H1 (cell line): ENCODE data around the gene TIMP3. TPM values are rescaled to one million over a fixed set of nuclear protein-coding genes. Genes with fewer than 3 reads are reported as not detected.

Source experiments
- CTCF ChIA-PET: fragments of 300-600 bp; sonication (Branson Sonifier 250); formaldehyde crosslinking; loops from one replicate; lab custom pipeline; 2021; ENCODE audit not compliant: partially characterized antibody; lab: Charles Lee
- POLR2A ChIA-PET: fragments of 300-600 bp; sonication (Branson Sonifier 250); formaldehyde crosslinking; loops from one replicate; lab custom pipeline; 2021; ENCODE audit warnings: inconsistent platforms; ENCODE audit not compliant: partially characterized antibody; lab: Charles Lee
- DNase-seq, 2 experiments: peaks; one replicate each; pipeline versions ENCODE4 v3.0.0 to v3.0.0-alpha.2; 2010 to 2022; ENCODE audit warnings: low spot score in 2 of 2, low read depth in 1 of 2, mixed read lengths in 1 of 2
- FAIRE-seq: peaks from 2 replicates; lab custom pipeline; 2011; peaks lifted over from hg19 to GRCh38; lab: Jason Lieb, UNC
- H2AFZ ChIP-seq: 2 replicates; pipeline ENCODE4 v1.8.1; 2012; ENCODE audit warnings: low read length, inconsistent platforms
- H2AK5ac ChIP-seq: 2 replicates; pipeline ENCODE4 v1.6.1; 2013; ENCODE audit warnings: low read depth, low read length
- H2BK120ac ChIP-seq: replicated peaks from 2 replicates; pipeline ENCODE3; 2013; ENCODE audit warnings: low read depth, low read length, inconsistent platforms
- H2BK12ac ChIP-seq: 2 replicates; pipeline ENCODE4 v1.6.1; 2013; ENCODE audit warnings: low read depth, low read length
- H2BK15ac ChIP-seq: 2 replicates; pipeline ENCODE4 v1.6.1; 2013; ENCODE audit warnings: low read length
- H2BK20ac ChIP-seq: 2 replicates; pipeline ENCODE4 v1.6.1; 2013; ENCODE audit warnings: low read length
- H2BK5ac ChIP-seq: 2 replicates; pipeline ENCODE4 v1.6.1; 2013; ENCODE audit warnings: low read depth, low read length
- H3K14ac ChIP-seq: 2 replicates; pipeline ENCODE4 v1.6.1; 2013; ENCODE audit warnings: inconsistent platforms; ENCODE audit not compliant: insufficient read length
- H3K18ac ChIP-seq: 2 replicates; pipeline ENCODE4 v1.6.1; 2013; ENCODE audit warnings: low read length; ENCODE audit errors: extremely low read depth
- H3K23ac ChIP-seq: 2 replicates; pipeline ENCODE4 v1.6.1; 2013; ENCODE audit warnings: inconsistent platforms; ENCODE audit not compliant: insufficient read length
- H3K23me2 ChIP-seq: 2 replicates; pipeline ENCODE4 v1.6.1; 2013; ENCODE audit warnings: low read depth, low read length
- H3K27ac ChIP-seq: 2 replicates; pipeline ENCODE4 v1.6.1; 2011; ENCODE audit warnings: low read depth, low read length, inconsistent platforms
- H3K27me3 ChIP-seq, 4 experiments: replicated peaks in 1 of 4; 1 replicate in 1 of 4; 2 replicates in 3 of 4; pipeline versions ENCODE4 v1.6.1 to v1.8.1; 2011 to 2013; ENCODE audit warnings: low read length in 3 of 4, mild to moderate bottlenecking in 3 of 4, inconsistent platforms in 2 of 4, mixed read lengths in 2 of 4, moderate library complexity in 1 of 4; ENCODE audit not compliant: control insufficient read depth in 3 of 4, insufficient read depth in 3 of 4; ENCODE audit errors: extremely low read depth in 1 of 4
- H3K36me3 ChIP-seq, 4 experiments: 2 replicates each; pipeline versions ENCODE4 v1.6.1 to v1.8.1; 2011 to 2013; ENCODE audit warnings: mild to moderate bottlenecking in 4 of 4, low read length in 3 of 4, moderate library complexity in 2 of 4, control low read depth in 1 of 4, inconsistent platforms in 1 of 4; ENCODE audit not compliant: insufficient read depth in 4 of 4, control insufficient read depth in 2 of 4
- H3K4ac ChIP-seq: replicated peaks from 2 replicates; pipeline ENCODE3; 2013; ENCODE audit warnings: low read length, low read depth, mixed read lengths, inconsistent platforms; ENCODE audit not compliant: insufficient read length
- H3K4me1 ChIP-seq, 4 experiments: replicated peaks in 1 of 4; 1 replicate in 1 of 4; 2 replicates in 3 of 4; pipeline versions ENCODE4 v1.6.1 to v1.8.1; 2011 to 2013; ENCODE audit warnings: low read length in 3 of 4, inconsistent platforms in 2 of 4, mixed read lengths in 1 of 4; ENCODE audit not compliant: insufficient read depth in 4 of 4, control insufficient read depth in 3 of 4
- H3K4me2 ChIP-seq, 2 experiments: 2 replicates each; pipeline versions ENCODE4 v1.6.1 to v1.8.1; 2011 to 2013; ENCODE audit warnings: low read depth in 2 of 2, low read length in 2 of 2, control low read depth in 1 of 2, inconsistent platforms in 1 of 2, mild to moderate bottlenecking in 1 of 2; ENCODE audit not compliant: insufficient read depth in 1 of 2
- H3K4me3 ChIP-seq, 4 experiments: fragments of 200-600, 300-600 bp in 1 of 4; sonication (generic), shearing (Covaris generic), sonication (Bioruptor Twin) in 1 of 4; 2 replicates each; pipeline versions ENCODE4 v1.5.1 to v1.8.1; 2011 to 2016; ENCODE audit warnings: low read length in 4 of 4, low read depth in 3 of 4, control low read depth in 2 of 4, inconsistent platforms in 2 of 4, mild to moderate bottlenecking in 2 of 4, mixed read lengths in 1 of 4, moderate library complexity in 1 of 4; ENCODE audit not compliant: insufficient read depth in 2 of 4; ENCODE audit errors: extremely low read depth in 1 of 4
- H3K56ac ChIP-seq: replicated peaks from 2 replicates; pipeline ENCODE3; 2013; ENCODE audit warnings: low read depth, mild to moderate bottlenecking, mixed read lengths, low read length, inconsistent platforms; ENCODE audit not compliant: insufficient read length
- H3K79me1 ChIP-seq: 2 replicates; pipeline ENCODE4 v1.6.1; 2013; ENCODE audit warnings: low read depth, low read length, control low read depth
- H3K79me2 ChIP-seq, 2 experiments: 2 replicates each; pipeline versions ENCODE4 v1.6.1 to v1.8.1; 2012 to 2013; ENCODE audit warnings: low read length in 2 of 2, mild to moderate bottlenecking in 2 of 2, inconsistent platforms in 1 of 2; ENCODE audit not compliant: insufficient read depth in 2 of 2, control insufficient read depth in 1 of 2
- H3K9ac ChIP-seq, 4 experiments: replicated peaks in 1 of 4; 1 replicate in 1 of 4; 2 replicates in 3 of 4; pipeline versions ENCODE4 v1.6.1 to v1.8.1; 2011 to 2013; ENCODE audit warnings: low read depth in 3 of 4, low read length in 3 of 4, control low read depth in 2 of 4, mild to moderate bottlenecking in 2 of 4, moderate library complexity in 2 of 4, inconsistent platforms in 1 of 4; ENCODE audit errors: extremely low read depth in 1 of 4
- H3K9me3 ChIP-seq, 2 experiments: 2 replicates each; pipeline versions ENCODE4 v1.6.1 to v1.8.1; 2012 to 2013; ENCODE audit warnings: mild to moderate bottlenecking in 2 of 2, moderate library complexity in 2 of 2, control low read depth in 1 of 2, inconsistent platforms in 1 of 2, low read depth in 1 of 2, low read length in 1 of 2, mixed read lengths in 1 of 2; ENCODE audit not compliant: insufficient read depth in 2 of 2
- H4K20me1 ChIP-seq, 2 experiments: replicated peaks in 1 of 2; 2 replicates each; pipeline versions ENCODE3 to v1.8.1; 2011 to 2013; ENCODE audit warnings: inconsistent platforms in 2 of 2, low read length in 2 of 2, mild to moderate bottlenecking in 1 of 2; ENCODE audit not compliant: insufficient read depth in 2 of 2, control insufficient read depth in 1 of 2
- H4K5ac ChIP-seq: 2 replicates; pipeline ENCODE4 v1.6.1; 2013; ENCODE audit warnings: low read length, low read depth, mixed read lengths, inconsistent platforms; ENCODE audit not compliant: insufficient read length
- H4K8ac ChIP-seq: 2 replicates; pipeline ENCODE4 v1.8.0; 2013; ENCODE audit warnings: mild to moderate bottlenecking, moderate library complexity, low read length, inconsistent platforms; ENCODE audit not compliant: insufficient read depth; ENCODE audit errors: extremely low read depth
- H4K91ac ChIP-seq: replicated peaks from 2 replicates; pipeline ENCODE3; 2013; ENCODE audit warnings: low read length, mixed read lengths, inconsistent platforms; ENCODE audit not compliant: insufficient read length
- CBX5 ChIP-seq: fragments of 300-800, 300-1000 bp; sonication (generic); IDR thresholded peaks from 2 replicates; pipeline ENCODE4 v1.7.1; 2016; ENCODE audit warnings: antibody characterized with exemption, low read length, low read depth
- CBX8 ChIP-seq: fragments of 300-800, 300-1000 bp; sonication (generic); IDR thresholded peaks from 2 replicates; pipeline ENCODE4 v1.7.1; 2016; ENCODE audit warnings: low read depth, low read length, borderline replicate concordance
- CHD2 ChIP-seq: IDR thresholded peaks from 2 replicates; pipeline ENCODE4 v1.6.1; 2012; ENCODE audit warnings: low read length, improper control_type of control experiment
- GTF2F1 ChIP-seq: IDR thresholded peaks from 2 replicates; pipeline ENCODE4 v1.6.1; 2012; ENCODE audit warnings: low read depth, low read length, improper control_type of control experiment, borderline replicate concordance
- KDM4A ChIP-seq: IDR thresholded peaks from one replicate; pipeline ENCODE4 v1.7.1; 2012; ENCODE audit warnings: low read depth, mild to moderate bottlenecking, moderate library complexity, low read length, inconsistent platforms; ENCODE audit not compliant: severe bottlenecking
- MAFK ChIP-seq: IDR thresholded peaks from 2 replicates; pipeline ENCODE4 v1.6.1; 2012; ENCODE audit warnings: low read depth, mild to moderate bottlenecking, improper control_type of control experiment, low read length
- NRF1 ChIP-seq: IDR thresholded peaks from 2 replicates; pipeline ENCODE4 v1.6.1; 2011; ENCODE audit warnings: mild to moderate bottlenecking, low read depth, low read length, improper control_type of control experiment
- POLR2A ChIP-seq, 2 experiments: IDR thresholded peaks; 1 replicate in 1 of 2; 2 replicates in 1 of 2; pipeline ENCODE4 v1.6.1; 2011; ENCODE audit warnings: low read depth in 2 of 2, low read length in 2 of 2, mild to moderate bottlenecking in 2 of 2; ENCODE audit errors: control extremely low read depth in 1 of 2
- POU5F1 ChIP-seq: IDR thresholded peaks from 2 replicates; pipeline ENCODE4 v1.6.1; 2011; ENCODE audit warnings: low read depth, mild to moderate bottlenecking, low read length, moderate library complexity
- RFX5 ChIP-seq: IDR thresholded peaks from 2 replicates; pipeline ENCODE4 v1.6.1; 2011; ENCODE audit warnings: low read depth, low read length, improper control_type of control experiment, borderline replicate concordance
- RXRA ChIP-seq: IDR thresholded peaks from 2 replicates; pipeline ENCODE4 v1.6.1; 2011; ENCODE audit warnings: low read depth, mild to moderate bottlenecking, low read length, moderate library complexity; ENCODE audit not compliant: insufficient read depth
- SP2 ChIP-seq: IDR thresholded peaks from 2 replicates; pipeline ENCODE4 v1.6.1; 2012; ENCODE audit warnings: mild to moderate bottlenecking, low read length, inconsistent platforms
- TCF12 ChIP-seq: IDR thresholded peaks from 2 replicates; pipeline ENCODE4 v1.6.1; 2011; ENCODE audit warnings: low read depth, mild to moderate bottlenecking, low read length
- ZNF274 ChIP-seq: IDR thresholded peaks from 2 replicates; pipeline ENCODE4 v1.7.0; 2012; ENCODE audit warnings: low read length, borderline replicate concordance; ENCODE audit errors: extremely low read depth
- WGBS, 2 experiments: shearing (Covaris generic) in 1 of 2; methylation state at CpG; one replicate each; pipeline versions ENCODE4 v1.1.6 to v1.1.7; 2013 to 2015; ENCODE audit warnings: low lambda C conversion rate in 2 of 2, mixed read lengths in 2 of 2, inconsistent platforms in 1 of 2, low coverage in 1 of 2, missing lambda C conversion rate in 1 of 2; ENCODE audit not compliant: insufficient replicate concordance in 2 of 2, insufficient coverage in 1 of 2, insufficient read length in 1 of 2; ENCODE audit errors: extremely low coverage in 1 of 2, missing lambda C conversion rate in 1 of 2; 5-methylcytosine and 5-hydroxymethylcytosine counted together
- polyA plus RNA-seq, 7 experiments: library from polyadenylated mRNA; depleted of rRNA in 3 of 7; stranded (reverse) in 5 of 7; unstranded in 2 of 7; fragments of >200 nt in 5 of 7; fragments of 200-250 nt in 2 of 7; gene quantifications; 1 replicate in 5 of 7; 2 replicates in 1 of 7; 4 replicates in 1 of 7; pipeline versions ENCODE4 v1.2.1 to v1.2.3, GENCODE V29; 2011 to 2013; ENCODE audit warnings: missing spikeins in 2 of 7, mixed read lengths in 2 of 7
- total RNA-seq: library from RNA; stranded (reverse); fragmentation: NEBNext Ultra II Directional; extraction: Animal tissue kit (Norgen Biotek cat#: 25700); gene quantifications from 2 replicates; pipeline ENCODE4 v1.2.1, GENCODE V29; 2021
- TF ChIP-seq, protein P1 (sequence below): IDR thresholded peaks from 2 replicates; pipeline ENCODE4 v1.6.1; 2011; ENCODE audit warnings: low read length, improper control_type of control experiment

TIMP3 gene
- total and polyA plus RNA-seq, 2 of the 8 experiments (the other 6 are each of a cell fraction or from before 2014, with no cell fraction given) = 1.3 to 4.7 TPM

DNA sequence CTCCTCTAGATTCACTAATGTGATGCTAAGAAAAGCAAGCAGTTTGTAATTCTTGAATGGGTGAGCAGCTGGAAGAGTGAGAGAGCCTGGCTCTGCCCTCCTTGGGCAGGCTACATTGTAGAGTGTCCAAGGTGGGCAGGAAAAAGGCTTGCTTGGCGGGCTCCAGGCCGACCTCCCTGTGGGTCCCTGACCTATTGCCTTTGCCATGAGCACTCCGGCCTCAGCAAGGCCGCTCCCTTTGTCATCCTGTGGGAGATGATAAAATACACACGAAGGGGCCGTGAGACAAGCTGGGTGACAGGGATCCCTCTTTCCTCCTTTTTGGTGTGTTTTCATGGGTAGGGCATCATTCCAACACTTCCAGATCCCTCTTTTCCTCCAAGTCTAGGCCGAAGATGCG lies 41.8 kb downstream of the TIMP3 start:
- DNase-seq = no peak
- Histone ChIP-seq H4K5ac (no peak overlapping the region), H4K8ac (no peak overlapping the region), H3K9ac (no peak overlapping the region), H4K20me1 (peaks cover 0 to 6% of the 10 kb centered on the region in 2 experiments), H2BK15ac (no peak overlapping the region), H3K4me2 (no peak overlapping the region), H3K36me3 (no peaks in the 10 kb centered on the region; a peak in 1 of 8 replicates), H3K14ac (no peak overlapping the region), H3K79me2 (no peaks in the 10 kb centered on the region; a peak in 1 of 4 replicates), H3K27me3 (no peaks in the 10 kb centered on the region), H2BK5ac (no peak overlapping the region), H3K4me1 (no peaks in the 10 kb centered on the region; a peak in 1 of 7 replicates), H2BK20ac (no peak overlapping the region), H3K9me3 (no peaks in the 10 kb centered on the region), H3K23me2 (no peaks in the 10 kb centered on the region), H3K27ac (no peak overlapping the region), H3K18ac (no peak overlapping the region), H3K23ac (no peak overlapping the region), H3K4ac (no peak overlapping the region), H2AK5ac (no peak overlapping the region), H2AFZ (no peak overlapping the region), H2BK12ac (no peak overlapping the region), H3K4me3 (no peak overlapping the region), H4K91ac (no peak overlapping the region), H3K56ac (no peak overlapping the region), H3K79me1 (no peaks in the 10 kb centered on the region), H2BK120ac (no peak overlapping the region)
- 90% methylated on average over 8 of the region's 8 CpGs; no CpG with 5 or more reads in 1 of the 2 experiments for WGBS, 2 experiments
- FAIRE-seq = no peak
- ChIA-PET POLR2A (no interaction called here), CTCF (no interaction called here)
- no peak for TF ChIP-seq SP2
- TF ChIP-seq CBX8 = no peak
- TF ChIP-seq GTF2F1 = no peak
- TF ChIP-seq RFX5 = no peak
- no peak for TF ChIP-seq RXRA
- TF ChIP-seq MAFK = no peak
- no peak for TF ChIP-seq CHD2
- TF ChIP-seq POU5F1 = no peak
- no peak for TF ChIP-seq POLR2A (IDR thresholded peaks at IDR 0.05; ENCODE audit: control extremely low read depth in 1 of 2, low read depth in 2 of 2, low read length in 2 of 2)
- no peak for TF ChIP-seq TCF12
- no peak for TF ChIP-seq NRF1
- TF ChIP-seq, protein P1, sequence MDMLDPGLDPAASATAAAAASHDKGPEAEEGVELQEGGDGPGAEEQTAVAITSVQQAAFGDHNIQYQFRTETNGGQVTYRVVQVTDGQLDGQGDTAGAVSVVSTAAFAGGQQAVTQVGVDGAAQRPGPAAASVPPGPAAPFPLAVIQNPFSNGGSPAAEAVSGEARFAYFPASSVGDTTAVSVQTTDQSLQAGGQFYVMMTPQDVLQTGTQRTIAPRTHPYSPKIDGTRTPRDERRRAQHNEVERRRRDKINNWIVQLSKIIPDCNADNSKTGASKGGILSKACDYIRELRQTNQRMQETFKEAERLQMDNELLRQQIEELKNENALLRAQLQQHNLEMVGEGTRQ = no peak
- TF ChIP-seq ZNF274 = no peak
- no peak for TF ChIP-seq KDM4A
- no peak for TF ChIP-seq CBX5
